NCI-H1417 treated with DMSO at 0.1 percent for 48 hours (cell line): ENCODE data around the gene CELF3.
"Not testable (repeated sequence)": the region's sequence is repeated elsewhere in the genome, so short reads cannot be mapped to it uniquely, and the experiment has no call there.

ENCODE experiments used
- DNase-seq: peaks from one replicate; lab custom pipeline; 2025; lab: John Stamatoyannopoulos, UW

The CELF3 gene

DNA sequence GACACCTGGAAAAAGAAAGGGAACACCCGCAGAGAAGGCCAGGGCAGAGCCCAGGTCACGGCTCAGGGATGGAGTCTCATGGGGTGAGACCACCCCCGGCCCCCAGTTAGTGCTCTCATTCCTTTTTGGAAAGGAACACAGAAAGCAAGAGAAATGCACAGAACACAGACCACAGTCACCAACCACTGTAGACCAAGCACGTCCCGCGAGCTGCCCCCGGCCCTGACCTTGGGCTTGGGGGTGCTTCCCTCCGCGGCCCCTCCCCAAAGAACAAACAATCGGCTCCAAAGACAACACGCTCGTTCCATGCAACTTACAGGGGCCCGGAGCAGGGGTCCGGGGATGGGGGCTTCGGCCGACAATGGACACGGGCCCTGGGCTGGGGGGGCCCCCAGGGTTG is 12.8 kb downstream of the CELF3 start:
- DNase-seq = no peak

GRCh38 chr1:151702936-151703335 is 13.7 kb downstream of the CELF3 start:
- DNase-seq = no peak

DNA sequence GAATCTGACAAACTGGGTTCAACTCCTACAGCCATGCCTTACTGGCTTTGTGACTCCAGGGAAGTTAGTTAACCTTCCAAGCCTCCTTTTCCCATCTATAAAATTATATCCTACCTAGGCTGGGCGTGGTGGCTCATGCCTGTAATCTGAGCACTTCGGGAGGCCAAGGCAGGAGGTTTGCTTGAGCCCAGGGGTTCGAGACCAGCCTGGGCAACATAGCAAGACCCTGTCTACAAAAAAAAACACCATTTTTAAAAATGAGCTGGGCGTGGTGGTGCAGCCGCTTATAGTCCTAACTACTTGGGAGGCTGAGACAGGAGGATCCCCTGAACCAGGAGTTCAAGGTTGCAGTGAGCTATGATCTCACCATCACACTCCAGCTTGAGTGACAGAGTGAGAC is 15.1 kb downstream of the CELF3 start:
- no peak for DNase-seq

- DNase-seq = peak; percentile 3
These were observed 23.4 kb downstream of the CELF3 start for GRCh38 chr1:151693057-151693651.

DNA sequence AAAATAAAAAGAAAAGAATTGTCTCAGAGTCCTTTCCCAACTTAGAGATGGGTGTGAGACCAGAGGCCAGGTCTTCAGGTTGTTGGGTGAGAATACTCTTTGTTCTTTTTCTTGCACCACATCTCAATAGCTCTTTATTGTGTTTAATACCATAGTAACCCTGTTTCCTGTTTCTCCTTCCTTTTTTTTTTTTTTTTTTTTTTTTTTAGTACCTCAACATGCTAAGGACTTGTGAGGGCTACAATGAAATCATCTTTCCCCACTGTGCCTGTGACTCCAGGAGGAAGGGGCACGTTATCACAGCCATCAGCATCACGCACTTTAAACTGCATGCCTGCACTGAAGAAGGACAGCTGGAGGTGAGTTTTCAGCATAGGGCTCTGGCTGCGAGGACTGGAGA is 24.4 kb downstream of the CELF3 start:
- no peak for DNase-seq

- DNase-seq = no peak
These were observed 27.1 kb downstream of the CELF3 start for GRCh38 chr1:151689494-151689893.

- no peak for DNase-seq
These were observed 30.0 kb downstream of the CELF3 start for GRCh38 chr1:151686561-151686960.

- DNase-seq = no peak
These were observed 32.5 kb downstream of the CELF3 start for GRCh38 chr1:151684128-151684527.

DNA sequence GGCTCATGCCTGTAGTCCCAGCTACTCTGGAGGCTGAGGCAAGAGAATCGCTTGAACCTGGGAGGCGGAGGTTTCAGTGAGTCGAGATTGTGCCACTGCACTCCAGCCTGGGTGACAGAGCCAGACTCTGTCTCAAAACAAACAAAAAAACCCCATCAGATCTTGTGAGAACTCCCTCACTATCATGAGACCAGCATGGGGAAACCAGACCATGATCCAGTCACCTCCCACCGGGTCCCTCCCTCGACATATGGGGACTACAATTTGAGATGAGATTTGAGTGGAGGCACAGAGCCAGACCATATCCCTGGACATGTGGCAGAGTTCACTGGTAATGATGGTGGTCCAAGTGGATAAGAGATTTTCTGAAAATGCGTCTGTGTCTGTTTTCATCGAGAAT is 33.7 kb downstream of the CELF3 start:
- DNase-seq = not testable (repeated sequence)

GRCh38 chr1:151681923-151682322 is 34.7 kb downstream of the CELF3 start:
- DNase-seq = no peak

DNA sequence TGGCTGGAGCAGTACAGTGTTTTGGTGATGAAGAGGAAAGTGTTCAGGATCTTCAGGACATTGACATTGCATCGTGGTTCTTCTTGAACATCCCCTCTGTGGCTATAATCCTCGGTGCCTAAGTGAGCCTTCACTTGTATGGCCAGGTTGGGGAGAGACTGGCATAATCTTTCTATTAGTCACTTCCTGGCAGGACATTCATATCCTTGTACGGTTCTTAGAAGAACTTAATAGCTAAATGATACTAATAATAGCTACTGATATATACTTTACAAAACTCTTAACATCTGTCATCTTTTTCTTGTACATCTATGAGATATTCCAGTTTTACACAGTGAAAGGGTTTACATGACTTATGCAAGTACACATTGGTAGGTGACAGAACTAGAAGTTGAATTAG is 35.8 kb downstream of the CELF3 start:
- no peak for DNase-seq

DNA sequence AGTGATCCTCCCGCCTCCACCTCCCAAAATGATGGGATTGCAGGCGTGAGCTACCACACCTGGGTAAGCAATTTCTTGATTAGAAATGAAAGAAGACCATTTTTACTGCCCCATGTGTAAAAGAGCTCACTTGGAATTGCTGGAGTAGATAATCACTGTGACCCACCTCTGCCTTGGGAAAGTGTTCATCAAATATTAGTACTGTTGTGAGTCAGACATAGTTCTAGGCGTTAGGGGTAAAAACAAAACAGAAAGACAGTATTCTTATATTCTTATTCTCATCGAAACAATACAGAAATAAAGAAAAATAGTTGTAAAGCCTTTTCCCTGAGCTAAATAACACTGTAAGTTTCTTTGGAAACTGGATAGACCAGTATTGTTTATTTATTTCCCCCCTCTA is 36.2 kb downstream of the CELF3 start:
- no peak for DNase-seq

GRCh38 chr1:151673407-151673806 is 43.2 kb downstream of the CELF3 start:
- no peak for DNase-seq

DNA sequence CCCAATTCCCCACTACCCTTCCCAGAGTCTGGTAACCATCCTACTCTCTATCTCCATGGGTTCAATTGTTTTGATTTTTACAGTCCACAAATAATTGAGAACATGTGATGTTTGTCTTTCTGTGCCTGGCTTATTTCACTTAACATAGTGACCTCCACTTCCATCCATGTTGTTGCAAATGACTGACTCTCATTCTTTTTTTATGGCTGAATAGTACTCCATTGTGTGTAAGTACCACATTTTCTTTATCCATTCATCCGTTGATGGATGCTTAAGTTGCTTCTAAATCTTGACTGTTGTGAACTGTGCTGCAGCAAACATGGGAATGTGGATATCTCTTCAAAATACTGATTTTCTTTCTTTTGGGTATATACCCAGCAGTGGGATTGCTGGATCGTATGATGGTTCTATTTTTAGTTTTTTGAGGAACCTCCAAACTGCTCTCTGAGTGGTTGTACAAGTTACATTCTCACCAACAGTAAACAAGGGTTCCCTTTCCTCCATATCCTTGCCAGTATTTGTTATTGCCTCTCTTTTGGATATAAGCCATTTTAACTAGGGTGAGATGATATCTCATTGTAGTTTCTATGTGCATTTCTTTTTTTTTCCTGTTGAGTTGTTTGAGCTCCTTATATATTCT is 46.4 kb downstream of the CELF3 start:
- not testable (repeated sequence) for DNase-seq

DNA sequence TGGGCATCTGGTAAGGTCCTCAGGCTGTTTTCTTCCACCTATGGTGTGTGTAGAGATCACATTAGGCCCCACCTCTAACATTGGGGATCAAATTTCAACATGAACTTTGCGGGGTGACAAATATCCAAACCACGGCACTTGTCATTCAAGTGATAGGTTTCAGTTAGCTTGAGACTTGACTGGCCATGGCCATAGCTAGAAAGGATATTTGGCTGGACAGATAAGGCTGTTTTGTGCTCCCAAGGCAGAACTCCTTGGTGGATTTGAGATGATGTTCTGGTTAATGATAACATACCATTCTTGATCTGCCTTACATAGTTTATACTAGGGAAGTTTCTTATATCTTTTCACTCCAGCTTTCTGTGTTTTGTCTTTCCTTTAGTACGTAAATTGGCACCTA is 48.5 kb downstream of the CELF3 start:
- no peak for DNase-seq

DNA sequence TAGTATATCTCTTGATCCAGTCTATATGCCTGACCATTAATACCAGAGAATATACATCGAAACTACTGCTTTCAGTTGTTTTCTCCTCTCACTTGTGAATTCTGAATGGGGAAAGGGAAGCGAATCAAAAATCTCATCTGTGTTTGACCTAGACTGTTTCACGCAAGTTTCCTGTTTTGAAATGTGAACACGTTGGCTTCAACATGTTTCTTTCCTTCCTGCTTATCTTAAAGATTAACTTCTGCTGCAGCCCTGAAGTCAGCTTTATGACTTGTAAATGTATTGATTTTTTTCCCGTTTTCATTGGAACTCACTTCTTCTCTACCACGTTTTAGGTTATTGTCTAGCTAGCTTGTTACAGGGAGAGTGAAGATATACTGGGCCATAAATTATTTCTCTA is 54.9 kb downstream of the CELF3 start:
- no peak for DNase-seq

DNA sequence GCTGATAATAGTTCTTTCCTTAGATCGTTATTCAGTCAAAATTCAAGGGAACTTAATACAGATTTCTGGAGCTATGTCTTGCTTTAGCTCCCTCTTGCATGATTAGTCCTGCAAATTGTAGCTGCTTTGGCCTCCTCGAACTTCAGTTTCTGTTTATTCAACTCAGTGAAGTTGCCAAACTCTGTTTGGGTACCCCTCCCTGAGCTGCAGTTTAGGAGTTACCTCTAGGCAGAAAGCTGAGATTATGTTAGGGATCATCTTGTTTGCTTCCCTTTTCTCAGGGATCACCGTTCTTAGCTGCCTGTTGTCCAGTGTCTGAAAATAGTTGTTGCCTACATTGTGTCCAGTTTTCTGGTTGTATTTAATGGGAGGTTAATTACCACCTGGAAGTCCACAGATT is 61.2 kb downstream of the CELF3 start:
- DNase-seq = no peak

DNA sequence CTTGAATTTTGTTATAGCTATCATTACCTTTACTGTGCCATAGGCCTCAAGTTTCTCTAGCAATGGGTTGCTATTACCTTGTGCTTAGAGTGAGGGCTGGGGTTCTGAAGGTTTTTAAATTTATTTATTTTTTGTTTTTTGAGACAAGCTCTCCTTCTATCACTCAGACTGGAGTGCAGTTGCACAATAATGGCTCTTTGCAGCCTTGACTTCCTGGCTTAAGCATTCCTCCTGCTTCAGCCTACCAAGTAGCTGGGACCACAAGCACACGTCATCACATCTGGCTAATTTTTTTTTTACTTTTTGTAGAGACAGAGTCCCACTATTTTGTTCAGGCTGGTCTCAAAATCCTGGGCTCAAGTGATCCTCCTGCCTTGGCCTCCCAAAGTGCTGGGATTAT is 63.2 kb downstream of the CELF3 start:
- DNase-seq = no peak
